IMR-90 (cell line): ENCODE data around the gene CDCA4. TPM values are rescaled to one million over a fixed set of nuclear protein-coding genes. Genes with fewer than 3 reads are reported as not detected.

ENCODE experiments used
- ATAC-seq: fragments of 200-7000 bp; cut with Tn5 transposase; 2 replicates; pipeline ENCODE4 v1.9.1; 2020; ENCODE audit warnings: low read depth, mild to moderate bottlenecking, moderate library complexity
- BruUV-seq: library from RNA; stranded (reverse); fragments of 400-500 nt; replicated peaks from 2 replicates; lab custom pipeline; 2021; lab: Mats Ljungman, UMichigan
- CTCF ChIA-PET: fragments of 300-600 bp; formaldehyde crosslinking; extraction: SDS; loops from one replicate; lab custom pipeline; 2021; ENCODE audit warnings: antibody characterized with exemption; lab: Yijun Ruan, JAX
- POLR2A ChIA-PET: fragments of 300-600 bp; sonication (Branson Sonifier 250); formaldehyde crosslinking; loops from one replicate; lab custom pipeline; 2022; ENCODE audit warnings: antibody characterized with exemption; ENCODE audit not compliant: unreplicated experiment; lab: Charles Lee
- DNase-seq: peaks from one replicate; pipeline ENCODE4 v3.0.0; 2013
- H2AFZ ChIP-seq: replicated peaks from 2 replicates; pipeline ENCODE3; 2013; ENCODE audit warnings: low read length, mild to moderate bottlenecking; ENCODE audit not compliant: poor library complexity
- H2AK5ac ChIP-seq: 2 replicates; pipeline ENCODE4 v1.6.1; 2013; ENCODE audit warnings: low read depth, low read length, inconsistent platforms
- H2AK9ac ChIP-seq: replicated peaks from 2 replicates; pipeline ENCODE3; 2013; ENCODE audit warnings: mild to moderate bottlenecking, low read depth, low read length, moderate library complexity; ENCODE audit not compliant: poor library complexity
- H2BK120ac ChIP-seq: 2 replicates; pipeline ENCODE4 v1.6.1; 2013; ENCODE audit warnings: low read depth, low read length, inconsistent platforms
- H2BK15ac ChIP-seq: 3 replicates; pipeline ENCODE4 v1.6.1; 2013; ENCODE audit warnings: low read depth, low read length, inconsistent platforms
- H2BK20ac ChIP-seq: 2 replicates; pipeline ENCODE4 v1.6.1; 2013; ENCODE audit warnings: low read depth, mild to moderate bottlenecking, inconsistent platforms, low read length, moderate library complexity
- H2BK5ac ChIP-seq: 2 replicates; pipeline ENCODE4 v1.6.1; 2013; ENCODE audit warnings: mild to moderate bottlenecking, low read depth, low read length, inconsistent platforms; ENCODE audit not compliant: poor library complexity, severe bottlenecking
- H3K14ac ChIP-seq: replicated peaks from 2 replicates; pipeline ENCODE4 v1.6.1; 2013; ENCODE audit warnings: low read depth, low read length, inconsistent platforms
- H3K18ac ChIP-seq: 2 replicates; pipeline ENCODE4 v1.6.1; 2013; ENCODE audit warnings: low read depth, low read length, control low read depth
- H3K23ac ChIP-seq: 2 replicates; pipeline ENCODE4 v1.6.1; 2013; ENCODE audit warnings: low read depth, low read length, inconsistent platforms
- H3K27ac ChIP-seq: 2 replicates; pipeline ENCODE4 v1.5.1; 2013; ENCODE audit warnings: mild to moderate bottlenecking, control low read depth, low read length; ENCODE audit not compliant: insufficient read depth
- H3K27me3 ChIP-seq: 2 replicates; pipeline ENCODE4 v1.6.1; 2013; ENCODE audit warnings: low read length; ENCODE audit not compliant: control insufficient read depth, insufficient read depth
- H3K36me3 ChIP-seq: 2 replicates; pipeline ENCODE4 v1.6.1; 2013; ENCODE audit warnings: low read length, mixed read lengths; ENCODE audit not compliant: control insufficient read depth, insufficient read depth
- H3K4ac ChIP-seq: 2 replicates; pipeline ENCODE4 v1.6.1; 2013; ENCODE audit warnings: low read depth, low read length, inconsistent platforms
- H3K4me1 ChIP-seq: 2 replicates; pipeline ENCODE4 v1.6.1; 2013; ENCODE audit warnings: low read length, mixed read lengths; ENCODE audit not compliant: control insufficient read depth, insufficient read depth
- H3K4me2 ChIP-seq: 2 replicates; pipeline ENCODE4 v1.6.1; 2013; ENCODE audit warnings: low read depth, mild to moderate bottlenecking, control low read depth, low read length, moderate library complexity
- H3K4me3 ChIP-seq: 2 replicates; pipeline ENCODE4 v1.5.1; 2013; ENCODE audit warnings: low read depth, mild to moderate bottlenecking, control low read depth, low read length, moderate library complexity; ENCODE audit not compliant: insufficient read depth
- H3K56ac ChIP-seq: 2 replicates; pipeline ENCODE4 v1.6.1; 2013; ENCODE audit warnings: low read length, inconsistent platforms; ENCODE audit not compliant: insufficient read depth; ENCODE audit errors: extremely low read depth
- H3K79me1 ChIP-seq, 2 experiments: 2 replicates each; pipeline ENCODE4 v1.6.1; 2013; ENCODE audit warnings: low read length in 2 of 2, inconsistent platforms in 1 of 2, low read depth in 1 of 2
- H3K9ac ChIP-seq: 2 replicates; pipeline ENCODE4 v1.6.1; 2013; ENCODE audit warnings: low read depth, low read length, control low read depth
- H3K9me1 ChIP-seq: 2 replicates; pipeline ENCODE4 v1.6.1; 2013; ENCODE audit warnings: low read length, inconsistent platforms; ENCODE audit not compliant: insufficient read depth
- H3K9me3 ChIP-seq: 2 replicates; pipeline ENCODE4 v1.6.1; 2013; ENCODE audit warnings: low read length; ENCODE audit not compliant: control insufficient read depth, insufficient read depth
- H4K20me1 ChIP-seq: 2 replicates; pipeline ENCODE4 v1.6.1; 2013; ENCODE audit warnings: low read length, inconsistent platforms; ENCODE audit not compliant: insufficient read depth
- H4K5ac ChIP-seq: 2 replicates; pipeline ENCODE4 v1.6.1; 2013; ENCODE audit warnings: mild to moderate bottlenecking, low read depth, low read length, control low read depth
- H4K8ac ChIP-seq, 2 experiments: 2 replicates each; pipeline ENCODE4 v1.6.1; 2013; ENCODE audit warnings: low read depth in 2 of 2, low read length in 2 of 2, control low read depth in 1 of 2, inconsistent platforms in 1 of 2
- H4K91ac ChIP-seq: 2 replicates; pipeline ENCODE4 v1.6.1; 2013; ENCODE audit warnings: low read depth, low read length, inconsistent platforms; ENCODE audit not compliant: insufficient read depth
- BHLHE40 ChIP-seq: fragments of 150-350 bp; IDR thresholded peaks from 2 replicates; pipeline ENCODE4 v1.6.1; 2016; ENCODE audit warnings: mild to moderate bottlenecking, low read depth, low read length
- CEBPB ChIP-seq: IDR thresholded peaks from 2 replicates; pipeline ENCODE4 v1.6.1; 2012; ENCODE audit warnings: low read depth, low read length, improper control_type of control experiment
- CHD1 ChIP-seq: IDR thresholded peaks from 2 replicates; pipeline ENCODE4 v1.6.1; 2012; ENCODE audit warnings: low read depth, low read length, improper control_type of control experiment
- CTCF ChIP-seq: conservative IDR thresholded peaks from 2 replicates; pipeline ENCODE4 v1.5.1; 2012; ENCODE audit warnings: mild to moderate bottlenecking, low read depth, low read length, improper control_type of control experiment
- FOS ChIP-seq: fragments of 150-350 bp; IDR thresholded peaks from 2 replicates; pipeline ENCODE4 v1.6.1; 2016; ENCODE audit warnings: low read depth, low read length
- MAFK ChIP-seq: IDR thresholded peaks from 2 replicates; pipeline ENCODE4 v1.6.1; 2012; ENCODE audit warnings: low read depth, low read length, improper control_type of control experiment
- NFE2L2 ChIP-seq: fragments of 150-350 bp; IDR thresholded peaks from 2 replicates; pipeline ENCODE4 v1.6.1; 2016; ENCODE audit warnings: low read depth, mild to moderate bottlenecking, low read length
- POLR2A ChIP-seq: IDR thresholded peaks from 2 replicates; pipeline ENCODE4 v1.6.1; 2012; ENCODE audit warnings: mild to moderate bottlenecking, low read depth, low read length
- RAD21 ChIP-seq: IDR thresholded peaks from 2 replicates; pipeline ENCODE4 v1.6.1; 2012; ENCODE audit warnings: low read length, improper control_type of control experiment
- RCOR1 ChIP-seq: IDR thresholded peaks from 2 replicates; pipeline ENCODE4 v1.6.1; 2012; ENCODE audit warnings: mild to moderate bottlenecking, low read length, improper control_type of control experiment; ENCODE audit not compliant: insufficient replicate concordance
- RFX5 ChIP-seq: IDR thresholded peaks from 2 replicates; pipeline ENCODE4 v1.8.0; 2012; ENCODE audit warnings: low read depth, mild to moderate bottlenecking, low read length, moderate library complexity
- USF2 ChIP-seq: fragments of 150-350 bp; IDR thresholded peaks from 2 replicates; pipeline ENCODE4 v1.6.1; 2017; ENCODE audit warnings: mild to moderate bottlenecking, antibody characterized with exemption, low read length, low read depth
- WGBS, 2 experiments: methylation state at CpG; one replicate each; pipeline versions ENCODE4 v1.1.5 to v1.1.7; 2013; ENCODE audit warnings: missing lambda C conversion rate in 2 of 2; ENCODE audit not compliant: insufficient read length in 1 of 2; ENCODE audit errors: extremely low coverage in 2 of 2; 5-methylcytosine and 5-hydroxymethylcytosine counted together
- dilution Hi-C: fragments of 300-500 bp; cut with HindIII; formaldehyde crosslinking; loops from one replicate; pipeline ENCODE4 v1.14.3; 2018; ENCODE audit warnings: low sequenced_read_pairs; ENCODE audit not compliant: unreplicated experiment
- in situ Hi-C: fragments of 300-500 bp; cut with MboI; formaldehyde crosslinking; loops from 3 replicates; pipeline ENCODE4 v1.14.3; 2019; ENCODE audit warnings: low sequenced_read_pairs, inconsistent platforms, mixed read lengths
- intact Hi-C: fragments of 100-400 bp; cut with micrococcal nuclease; formaldehyde crosslinking; loops from 2 replicates; pipeline ENCODE4 v1.10.0; 2022
- polyA plus RNA-seq, 3 experiments: library from polyadenylated mRNA; depleted of rRNA; stranded (reverse); fragments of >200 nt; gene quantifications; 2 replicates each; pipeline ENCODE4 v1.2.3, GENCODE V29; 2012; ENCODE audit warnings: low replicate concordance in 1 of 3
- total RNA-seq: library from RNA; depleted of rRNA; stranded (reverse); fragments of >200 nt; gene quantifications from 2 replicates; pipeline ENCODE4 v1.2.3, GENCODE V29; 2012
- TF ChIP-seq, protein P1 (sequence below): fragments of 150-350 bp; IDR thresholded peaks from 2 replicates; pipeline ENCODE4 v1.6.1; 2016; ENCODE audit warnings: low read depth, mild to moderate bottlenecking, low read length, moderate library complexity, borderline replicate concordance

Gene CDCA4
- total and polyA plus RNA-seq, 2 of the 4 experiments (the other 2 are of a cell fraction) = 17.7 to 18.6 TPM

DNA sequence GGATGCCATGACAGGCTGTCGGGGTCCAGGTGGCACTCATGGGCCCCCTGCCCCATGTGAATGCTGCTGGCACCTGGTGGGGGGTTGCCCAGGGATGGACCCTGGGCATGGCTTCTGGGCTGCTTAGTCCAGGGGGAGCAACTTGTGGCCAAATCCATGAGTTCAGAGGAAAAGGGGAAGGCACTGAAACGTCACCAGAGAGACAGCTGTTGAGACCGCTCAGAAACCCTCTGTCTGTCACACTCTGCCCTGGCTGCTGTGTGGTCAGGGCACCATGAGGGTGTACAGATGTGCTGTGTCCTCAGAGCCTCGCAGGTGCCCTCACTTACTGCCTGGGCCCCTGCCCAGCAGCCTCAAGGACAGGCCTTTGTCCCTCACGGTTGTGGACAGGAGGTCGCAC, 25.9 kb downstream of the CDCA4 start:
- H3K4me1 ChIP-seq = no peaks in the 10 kb centered on the region
- H2AFZ ChIP-seq = no peak overlapping the region
- no peak overlapping the region for H3K18ac ChIP-seq
- 91% methylated on average over 3 of the region's 6 CpGs; no CpG with 5 or more reads in 1 of the 2 experiments for WGBS, 2 experiments
- H3K4me2 ChIP-seq = no peak overlapping the region
- no TSS peak for BruUV-seq
- H3K9me3 ChIP-seq = 0 out of 2 replicates have a peak, but pooled peaks cover 3% of the 10 kb centered on the region
- no peak overlapping the region for H2AK9ac ChIP-seq
- ATAC-seq (no peak), DNase-seq (no peak)
- no peak overlapping the region for H3K9ac ChIP-seq
- H3K4ac ChIP-seq = no peak overlapping the region
- intact Hi-C loops (no loop called here), dilution Hi-C loops (no loop called here), in situ Hi-C loops (no loop called here)
- H2BK15ac ChIP-seq = no peak overlapping the region
- H2BK20ac ChIP-seq = no peak overlapping the region
- no peak overlapping the region for H3K27ac ChIP-seq
- H4K91ac ChIP-seq = no peak overlapping the region
- H3K4me3 ChIP-seq = no peak overlapping the region
- no peaks in the 10 kb centered on the region for H4K20me1 ChIP-seq
- H3K36me3 ChIP-seq = peaks cover 12% of the 10 kb centered on the region; the same call in 1 of the 2 replicates
- TF ChIP-seq CEBPB (no peak), MAFK (no peak), RFX5 (no peak), CTCF (no peak), BHLHE40 (no peak), POLR2A (no peak), RAD21 (no peak), FOS (no peak), CHD1 (no peak), RCOR1 (no peak), NFE2L2 (no peak), USF2 (no peak)
- TF ChIP-seq, protein P1, sequence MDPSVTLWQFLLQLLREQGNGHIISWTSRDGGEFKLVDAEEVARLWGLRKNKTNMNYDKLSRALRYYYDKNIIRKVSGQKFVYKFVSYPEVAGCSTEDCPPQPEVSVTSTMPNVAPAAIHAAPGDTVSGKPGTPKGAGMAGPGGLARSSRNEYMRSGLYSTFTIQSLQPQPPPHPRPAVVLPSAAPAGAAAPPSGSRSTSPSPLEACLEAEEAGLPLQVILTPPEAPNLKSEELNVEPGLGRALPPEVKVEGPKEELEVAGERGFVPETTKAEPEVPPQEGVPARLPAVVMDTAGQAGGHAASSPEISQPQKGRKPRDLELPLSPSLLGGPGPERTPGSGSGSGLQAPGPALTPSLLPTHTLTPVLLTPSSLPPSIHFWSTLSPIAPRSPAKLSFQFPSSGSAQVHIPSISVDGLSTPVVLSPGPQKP = no peak
- POLR2A ChIA-PET = no interaction called here
- peaks cover 2% of the 10 kb centered on the region; the same call in 1 of the 2 replicates for H3K9me1 ChIP-seq
- H2AK5ac ChIP-seq = no peak overlapping the region
- H4K8ac ChIP-seq = no peak overlapping the region
- H3K14ac ChIP-seq = no peak overlapping the region
- H3K56ac ChIP-seq = no peak overlapping the region
- no peak overlapping the region for H2BK120ac ChIP-seq
- peaks cover 0 to 7% of the 10 kb centered on the region in 2 experiments; a peak in 1 of 4 replicates for H3K79me1 ChIP-seq
- no peak overlapping the region for H2BK5ac ChIP-seq
- no peak overlapping the region for H4K5ac ChIP-seq
- no peaks in the 10 kb centered on the region for H3K27me3 ChIP-seq
- CTCF ChIA-PET = no interaction called here
- no peak overlapping the region for H3K23ac ChIP-seq
